HepG2 (cell line): Measurements from ENCODE around the gene OTUD7B. TPM values are rescaled to one million over a fixed set of nuclear protein-coding genes. Genes with fewer than 3 reads are reported as not detected.

ENCODE experiments used
- CHD4 ChIP-seq: fragments of 200-600 bp; sonication (generic); IDR thresholded peaks from 2 replicates; pipeline ENCODE4 v1.7.0; 2017; ENCODE audit warnings: mild to moderate bottlenecking, low read length, borderline replicate concordance
- CREM ChIP-seq, 2 experiments: sonication (generic) in 1 of 2; formaldehyde crosslinking in 1 of 2; IDR thresholded peaks; 2 replicates each; pipeline versions ENCODE4 v1.4.0 to v1.6.1; 2016 to 2020; ENCODE audit warnings: antibody characterized with exemption in 1 of 2, mild to moderate bottlenecking in 1 of 2, missing genetic modification reagents in 1 of 2
- EP300 ChIP-seq, 3 experiments: sonication (generic) in 1 of 3; formaldehyde crosslinking in 1 of 3; IDR thresholded peaks; 2 replicates each; pipeline versions ENCODE4 v1.5.1 to v1.6.1; 2011 to 2020; ENCODE audit warnings: low read depth in 2 of 3, low read length in 2 of 3, borderline replicate concordance in 1 of 3, improper control_type of control experiment in 1 of 3, mild to moderate bottlenecking in 1 of 3, missing genetic modification reagents in 1 of 3, moderate library complexity in 1 of 3
- ETV5 ChIP-seq: IDR thresholded peaks from 2 replicates; pipeline ENCODE4 v1.6.1; 2018; ENCODE audit warnings: missing biosample characterization, missing genetic modification reagents, inconsistent platforms, borderline replicate concordance
- FOXA1 ChIP-seq, 2 experiments: fragments of 450-650 bp in 1 of 2; sonication (generic) in 1 of 2; formaldehyde crosslinking in 1 of 2; IDR thresholded peaks; 2 replicates each; pipeline versions ENCODE4 v1.4.0 to v1.6.1; 2016 to 2020; ENCODE audit warnings: missing genetic modification reagents in 1 of 2
- HMG20A ChIP-seq: IDR thresholded peaks from 2 replicates; pipeline ENCODE4 v1.6.1; 2016; ENCODE audit warnings: borderline replicate concordance
- NCOR1 ChIP-seq: fragments of 200-600 bp; sonication (generic); IDR thresholded peaks from 2 replicates; pipeline ENCODE4 v1.7.0; 2017; ENCODE audit warnings: antibody characterized with exemption, low read length, borderline replicate concordance
- NFE2 ChIP-seq: sonication (generic); formaldehyde crosslinking; IDR thresholded peaks from 2 replicates; pipeline ENCODE4 v1.4.0; 2020; ENCODE audit warnings: missing genetic modification reagents
- NR2F6 ChIP-seq, 2 experiments: IDR thresholded peaks; 2 replicates each; pipeline ENCODE4 v1.6.1; 2016; ENCODE audit warnings: antibody characterized with exemption in 1 of 2, mild to moderate bottlenecking in 1 of 2
- NR3C1 ChIP-seq: sonication (generic); formaldehyde crosslinking; IDR thresholded peaks from 2 replicates; pipeline ENCODE4 v1.4.0; 2020; ENCODE audit warnings: missing genetic modification reagents
- POLR2AphosphoS2 ChIP-seq: IDR thresholded peaks from 2 replicates; pipeline ENCODE4 v1.6.1; 2011; ENCODE audit warnings: low read depth, low read length, improper control_type of control experiment
- REPIN1 ChIP-seq: sonication (generic); formaldehyde crosslinking; IDR thresholded peaks from 2 replicates; pipeline ENCODE4 v1.8.0; 2022; ENCODE audit warnings: missing genetic modification reagents, low read depth, mild to moderate bottlenecking, borderline replicate concordance
- RXRB ChIP-seq: IDR thresholded peaks from 2 replicates; pipeline ENCODE4 v1.6.1; 2016; ENCODE audit warnings: borderline replicate concordance, missing genetic modification reagents, missing compliant biosample characterization
- TEAD3 ChIP-seq: optimal IDR thresholded peaks from 2 replicates; pipeline ENCODE3; 2016; ENCODE audit warnings: borderline replicate concordance
- U2AF2 ChIP-seq: fragments of 200-400 bp; formaldehyde crosslinking; IDR thresholded peaks from 2 replicates; pipeline ENCODE4 v1.6.1; 2017; ENCODE audit warnings: low read depth, mild to moderate bottlenecking, low read length
- YEATS4 ChIP-seq: sonication (generic); formaldehyde crosslinking; IDR thresholded peaks from 2 replicates; pipeline ENCODE4 v1.4.0; 2020; ENCODE audit warnings: missing genetic modification reagents, borderline replicate concordance
- ZC3H13 ChIP-seq: sonication (generic); formaldehyde crosslinking; IDR thresholded peaks from 2 replicates; pipeline ENCODE4 v1.8.1; 2023; ENCODE audit warnings: mild to moderate bottlenecking, missing genetic modification reagents, moderate library complexity
- ZNF138 ChIP-seq: sonication (generic); formaldehyde crosslinking; IDR thresholded peaks from 2 replicates; pipeline ENCODE4 v1.5.0; 2020; ENCODE audit warnings: mild to moderate bottlenecking, low read depth, missing genetic modification reagents
- ZNF253 ChIP-seq: sonication (generic); formaldehyde crosslinking; IDR thresholded peaks from 2 replicates; pipeline ENCODE4 v1.8.0; 2022; ENCODE audit warnings: mild to moderate bottlenecking, missing genetic modification reagents, borderline replicate concordance
- ZNF264 ChIP-seq: sonication (generic); formaldehyde crosslinking; IDR thresholded peaks from 2 replicates; pipeline ENCODE4 v1.4.0; 2020; ENCODE audit warnings: missing genetic modification reagents
- ZNF367 ChIP-seq: sonication (generic); formaldehyde crosslinking; IDR thresholded peaks from 2 replicates; pipeline ENCODE4 v1.4.0; 2020; ENCODE audit warnings: missing genetic modification reagents, borderline replicate concordance
- polyA plus RNA-seq, 8 experiments: library from polyadenylated mRNA; depleted of rRNA in 3 of 8; stranded (reverse) in 7 of 8; unstranded in 1 of 8; fragments of >200 nt; fragmentation: Illumina TruSeq in 4 of 8; extraction: Trizol in 4 of 8; gene quantifications; 2 replicates each; pipeline versions ENCODE4 v1.2.1 to v1.2.3, GENCODE V29; 2011 to 2016; ENCODE audit warnings: low read depth in 4 of 8, missing spikeins in 1 of 8, mixed read lengths in 1 of 8; ENCODE audit not compliant: insufficient read depth in 1 of 8
- total RNA-seq, 5 experiments: library from RNA; depleted of rRNA; stranded (reverse); fragments of >200 nt; fragmentation: Illumina TruSeq; extraction: Trizol; gene quantifications; 2 replicates each; pipeline ENCODE4 v1.2.3, GENCODE V29; 2016; ENCODE audit warnings: low read depth in 1 of 5
- TF ChIP-seq, protein P1 (sequence below): sonication (generic); formaldehyde crosslinking; IDR thresholded peaks from 2 replicates; pipeline ENCODE4 v1.4.0; 2020; ENCODE audit warnings: missing genetic modification reagents
- TF ChIP-seq, protein P2 (sequence below): sonication (generic); formaldehyde crosslinking; IDR thresholded peaks from 2 replicates; pipeline ENCODE4 v1.5.1; 2020; ENCODE audit warnings: missing genetic modification reagents, mild to moderate bottlenecking, borderline replicate concordance
- TF ChIP-seq, protein P3 (sequence below): sonication (generic); formaldehyde crosslinking; IDR thresholded peaks from 2 replicates; pipeline ENCODE4 v1.4.0; 2020; ENCODE audit warnings: mild to moderate bottlenecking, missing genetic modification reagents

Gene OTUD7B
- total and polyA plus RNA-seq, 2 of the 13 experiments (the other 11 are each of a cell fraction or from before 2014, with no cell fraction given), result 5.1 to 11.2 TPM

DNA sequence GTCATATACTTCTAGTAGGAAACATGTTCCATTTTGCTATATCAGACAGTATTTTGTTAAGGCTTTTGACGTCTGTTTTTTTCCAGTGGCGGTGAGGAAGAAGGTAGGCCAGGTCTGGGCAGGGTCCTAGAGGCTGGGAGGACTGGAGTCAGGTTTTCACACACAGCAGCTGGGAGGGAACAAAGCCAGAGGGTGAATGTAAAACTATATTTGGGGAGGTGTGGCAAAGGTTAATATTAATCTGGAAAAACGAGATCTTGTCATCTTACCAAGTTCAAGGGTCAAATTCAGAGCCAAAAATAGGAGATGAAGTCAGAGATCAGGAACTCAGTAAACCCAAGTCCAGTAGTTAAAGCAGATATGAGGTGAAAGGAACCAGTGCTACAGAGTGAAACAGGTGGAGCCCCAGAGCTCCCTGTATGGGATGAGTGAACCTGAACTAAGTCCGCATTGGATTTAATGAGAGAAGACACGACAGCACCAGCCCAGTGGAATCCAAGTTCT lies 10.7 kb upstream of the OTUD7B start (continued):
- TF ChIP-seq RXRB (CRISPR knock-in tag) (peak; percentile 86), ZNF138 (CRISPR knock-in tag) (no peak), ZNF367 (CRISPR knock-in tag) (no peak), ZNF253 (no peak), YEATS4 (CRISPR knock-in tag) (0 out of 2 replicates have a peak, but pooled peaks have one; percentile 48), NR3C1 (no peak), NR2F6 (IDR thresholded peaks at IDR 0.05) (peak; percentile 80), NR2F6 (CRISPR knock-in tag; IDR thresholded peaks at IDR 0.05) (peak; percentile 74), TEAD3 (CRISPR knock-in tag) (peak; percentile 72), EP300 (IDR thresholded peaks at IDR 0.05; ENCODE audit: low read depth in 2 of 2, low read length in 2 of 2) (peak in 1 of 2 experiments; percentile 54; a peak in 2 of 4 replicates), EP300 (CRISPR knock-in tag; IDR thresholded peaks at IDR 0.05; ENCODE audit: borderline replicate concordance) (no peak; the same call in 1 of the 2 replicates), FOXA1 (IDR thresholded peaks at IDR 0.05) (no peak), FOXA1 (CRISPR knock-in tag; IDR thresholded peaks at IDR 0.05) (0 out of 2 replicates have a peak, but pooled peaks have one; percentile 23), ZNF264 (peak; percentile 47; the same call in 1 of the 2 replicates), ZC3H13 (CRISPR knock-in tag) (no peak), CHD4 (0 out of 2 replicates have a peak, but pooled peaks have one; percentile 41), CREM (IDR thresholded peaks at IDR 0.05) (peak; percentile 59; the same call in 1 of the 2 replicates), CREM (CRISPR knock-in tag; IDR thresholded peaks at IDR 0.05) (no peak), NCOR1 (peak; percentile 50; the same call in 1 of the 2 replicates), REPIN1 (CRISPR knock-in tag) (peak; percentile 62; the same call in 1 of the 2 replicates), NFE2 (CRISPR knock-in tag) (no peak), HMG20A (CRISPR knock-in tag) (peak; percentile 52; the same call in 1 of the 2 replicates), POLR2AphosphoS2 (no peak), U2AF2 (no peak), ETV5 (CRISPR knock-in tag) (peak; percentile 21; the same call in 1 of the 2 replicates)
- TF ChIP-seq, protein P1, sequence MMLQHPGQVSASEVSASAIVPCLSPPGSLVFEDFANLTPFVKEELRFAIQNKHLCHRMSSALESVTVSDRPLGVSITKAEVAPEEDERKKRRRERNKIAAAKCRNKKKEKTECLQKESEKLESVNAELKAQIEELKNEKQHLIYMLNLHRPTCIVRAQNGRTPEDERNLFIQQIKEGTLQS (CRISPR knock-in tag), result peak; percentile 93
- TF ChIP-seq, protein P2, sequence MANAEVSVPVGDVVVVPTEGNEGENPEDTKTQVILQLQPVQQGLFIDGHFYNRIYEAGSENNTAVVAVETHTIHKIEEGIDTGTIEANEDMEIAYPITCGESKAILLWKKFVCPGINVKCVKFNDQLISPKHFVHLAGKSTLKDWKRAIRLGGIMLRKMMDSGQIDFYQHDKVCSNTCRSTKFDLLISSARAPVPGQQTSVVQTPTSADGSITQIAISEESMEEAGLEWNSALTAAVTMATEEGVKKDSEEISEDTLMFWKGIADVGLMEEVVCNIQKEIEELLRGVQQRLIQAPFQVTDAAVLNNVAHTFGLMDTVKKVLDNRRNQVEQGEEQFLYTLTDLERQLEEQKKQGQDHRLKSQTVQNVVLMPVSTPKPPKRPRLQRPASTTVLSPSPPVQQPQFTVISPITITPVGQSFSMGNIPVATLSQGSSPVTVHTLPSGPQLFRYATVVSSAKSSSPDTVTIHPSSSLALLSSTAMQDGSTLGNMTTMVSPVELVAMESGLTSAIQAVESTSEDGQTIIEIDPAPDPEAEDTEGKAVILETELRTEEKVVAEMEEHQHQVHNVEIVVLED (CRISPR knock-in tag), result peak; percentile 43; the same call in 1 of the 2 replicates
- TF ChIP-seq, protein P3, sequence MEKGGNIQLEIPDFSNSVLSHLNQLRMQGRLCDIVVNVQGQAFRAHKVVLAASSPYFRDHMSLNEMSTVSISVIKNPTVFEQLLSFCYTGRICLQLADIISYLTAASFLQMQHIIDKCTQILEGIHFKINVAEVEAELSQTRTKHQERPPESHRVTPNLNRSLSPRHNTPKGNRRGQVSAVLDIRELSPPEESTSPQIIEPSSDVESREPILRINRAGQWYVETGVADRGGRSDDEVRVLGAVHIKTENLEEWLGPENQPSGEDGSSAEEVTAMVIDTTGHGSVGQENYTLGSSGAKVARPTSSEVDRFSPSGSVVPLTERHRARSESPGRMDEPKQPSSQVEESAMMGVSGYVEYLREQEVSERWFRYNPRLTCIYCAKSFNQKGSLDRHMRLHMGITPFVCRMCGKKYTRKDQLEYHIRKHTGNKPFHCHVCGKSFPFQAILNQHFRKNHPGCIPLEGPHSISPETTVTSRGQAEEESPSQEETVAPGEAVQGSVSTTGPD, result no peak
